Measurements from ENCODE around the gene ECPAS.
"Not testable (repeated sequence)": the region's sequence is repeated elsewhere in the genome, so short reads cannot be mapped to it uniquely, and the experiment has no call there.

The ECPAS gene

DNA sequence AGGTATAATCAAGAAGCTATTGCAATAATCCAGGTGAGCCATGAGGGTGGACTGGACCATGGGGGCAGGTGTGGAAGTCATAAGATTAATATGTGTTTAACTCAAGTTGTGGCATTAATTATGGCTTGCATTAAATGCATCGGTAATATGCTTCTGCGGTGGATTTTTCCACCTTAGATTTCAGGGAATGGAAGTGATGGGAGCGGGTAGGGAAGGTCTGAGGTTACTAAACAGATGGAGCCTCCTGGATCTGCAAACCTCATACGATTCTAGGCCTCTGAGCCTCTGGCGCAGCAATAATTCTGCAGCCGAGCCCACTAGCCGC, 40.5 kb upstream of the ECPAS start:
- Histone ChIP-seq H3K9me3 (ENCODE audit: insufficient read depth, low read length) (no peaks in the 10 kb centered on the region), H3K4me2 (ENCODE audit: low read depth, low read length, poor library complexity, severe bottlenecking) (peak overlapping the region; percentile 56), H3K36me3 (ENCODE audit: low read length) (no peaks in the 10 kb centered on the region), H3K9ac (ENCODE audit: low read length) (peak overlapping the region; percentile 53), H3F3A (ENCODE audit: insufficient read depth) (no peaks in the 10 kb centered on the region), H2AFZ (ENCODE audit: low read depth, low read length, severe bottlenecking) (peak overlapping the region; percentile 47), H3K79me2 (ENCODE audit: insufficient read depth, low read length) (no peaks in the 10 kb centered on the region), H3K27ac (ENCODE audit: low read depth, low read length) (no peak overlapping the region), H3K27me3 (ENCODE audit: low read length) (no peaks in the 10 kb centered on the region), H4K20me1 (ENCODE audit: low read depth, low read length) (no peaks in the 10 kb centered on the region), H3K9me2 (replicated peaks; ENCODE audit: insufficient read depth, low read length) (no peaks in the 10 kb centered on the region), H3K4me3 (ENCODE audit: insufficient read depth, low read length, poor library complexity, severe bottlenecking) (peak overlapping the region; percentile 57)
- TF ChIP-seq, protein P1, sequence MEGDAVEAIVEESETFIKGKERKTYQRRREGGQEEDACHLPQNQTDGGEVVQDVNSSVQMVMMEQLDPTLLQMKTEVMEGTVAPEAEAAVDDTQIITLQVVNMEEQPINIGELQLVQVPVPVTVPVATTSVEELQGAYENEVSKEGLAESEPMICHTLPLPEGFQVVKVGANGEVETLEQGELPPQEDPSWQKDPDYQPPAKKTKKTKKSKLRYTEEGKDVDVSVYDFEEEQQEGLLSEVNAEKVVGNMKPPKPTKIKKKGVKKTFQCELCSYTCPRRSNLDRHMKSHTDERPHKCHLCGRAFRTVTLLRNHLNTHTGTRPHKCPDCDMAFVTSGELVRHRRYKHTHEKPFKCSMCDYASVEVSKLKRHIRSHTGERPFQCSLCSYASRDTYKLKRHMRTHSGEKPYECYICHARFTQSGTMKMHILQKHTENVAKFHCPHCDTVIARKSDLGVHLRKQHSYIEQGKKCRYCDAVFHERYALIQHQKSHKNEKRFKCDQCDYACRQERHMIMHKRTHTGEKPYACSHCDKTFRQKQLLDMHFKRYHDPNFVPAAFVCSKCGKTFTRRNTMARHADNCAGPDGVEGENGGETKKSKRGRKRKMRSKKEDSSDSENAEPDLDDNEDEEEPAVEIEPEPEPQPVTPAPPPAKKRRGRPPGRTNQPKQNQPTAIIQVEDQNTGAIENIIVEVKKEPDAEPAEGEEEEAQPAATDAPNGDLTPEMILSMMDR (IDR thresholded peaks at IDR 0.05; ENCODE audit: insufficient read depth, low read length, poor library complexity, severe bottlenecking) = no peak
- TF ChIP-seq EZH2phosphoT487 (conservative IDR thresholded peaks at IDR 0.05; ENCODE audit: low read length) = no peak

DNA sequence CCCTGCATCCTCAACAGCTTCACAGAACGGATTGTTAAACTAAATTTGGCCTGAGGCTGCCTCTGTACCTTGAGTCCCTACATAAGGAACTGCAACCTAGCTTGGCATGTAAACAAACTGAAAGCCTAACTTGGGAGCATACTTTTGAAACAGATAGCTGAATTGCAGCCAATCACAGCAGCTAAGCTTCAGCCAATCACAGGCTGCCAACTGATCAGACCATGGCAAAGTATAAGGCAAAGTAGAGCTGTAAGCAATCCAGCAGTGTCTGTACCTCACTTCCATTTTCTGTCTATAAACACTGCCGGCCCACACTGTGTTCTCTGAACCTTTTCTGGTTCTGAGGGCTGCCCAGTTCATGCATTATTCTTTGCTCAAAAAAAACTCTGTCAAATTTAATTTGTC, 31.9 kb upstream of the ECPAS start:
- H3F3A ChIP-seq (ENCODE audit: insufficient read depth) = no peaks in the 10 kb centered on the region
- TF ChIP-seq EZH2phosphoT487 (conservative IDR thresholded peaks at IDR 0.05; ENCODE audit: low read length) = no peak
- TF ChIP-seq, protein P1 (IDR thresholded peaks at IDR 0.05; ENCODE audit: insufficient read depth, low read length, poor library complexity, severe bottlenecking) = no peak
- no peak overlapping the region for H3K9ac ChIP-seq (ENCODE audit: low read length)
- H3K79me2 ChIP-seq (ENCODE audit: insufficient read depth, low read length) = no peaks in the 10 kb centered on the region
- H3K9me2 ChIP-seq (replicated peaks; ENCODE audit: insufficient read depth, low read length) = no peaks in the 10 kb centered on the region
- H3K27ac ChIP-seq (ENCODE audit: low read depth, low read length) = no peak overlapping the region
- H3K9me3 ChIP-seq (ENCODE audit: insufficient read depth, low read length) = no peaks in the 10 kb centered on the region
- H3K4me2 ChIP-seq (ENCODE audit: low read depth, low read length, poor library complexity, severe bottlenecking) = no peak overlapping the region
- no peaks in the 10 kb centered on the region for H3K27me3 ChIP-seq (ENCODE audit: low read length)
- H3K4me3 ChIP-seq (ENCODE audit: insufficient read depth, low read length, poor library complexity, severe bottlenecking) = no peak overlapping the region
- peak overlapping the region; percentile 46 for H2AFZ ChIP-seq (ENCODE audit: low read depth, low read length, severe bottlenecking)
- no peaks in the 10 kb centered on the region for H4K20me1 ChIP-seq (ENCODE audit: low read depth, low read length)
- H3K36me3 ChIP-seq (ENCODE audit: low read length) = no peaks in the 10 kb centered on the region

- Histone ChIP-seq H3F3A (ENCODE audit: insufficient read depth) (no peaks in the 10 kb centered on the region), H3K9me2 (replicated peaks; ENCODE audit: insufficient read depth, low read length) (no peaks in the 10 kb centered on the region), H4K20me1 (ENCODE audit: low read depth, low read length) (no peaks in the 10 kb centered on the region), H3K9ac (ENCODE audit: low read length) (no peak overlapping the region), H3K4me2 (ENCODE audit: low read depth, low read length, poor library complexity, severe bottlenecking) (no peak overlapping the region), H3K9me3 (ENCODE audit: insufficient read depth, low read length) (no peaks in the 10 kb centered on the region), H3K79me2 (ENCODE audit: insufficient read depth, low read length) (no peaks in the 10 kb centered on the region), H2AFZ (ENCODE audit: low read depth, low read length, severe bottlenecking) (no peak overlapping the region), H3K27me3 (ENCODE audit: low read length) (no peaks in the 10 kb centered on the region), H3K27ac (ENCODE audit: low read depth, low read length) (no peak overlapping the region), H3K36me3 (ENCODE audit: low read length) (no peaks in the 10 kb centered on the region), H3K4me3 (ENCODE audit: insufficient read depth, low read length, poor library complexity, severe bottlenecking) (no peak overlapping the region)
- TF ChIP-seq, protein P1 (IDR thresholded peaks at IDR 0.05; ENCODE audit: insufficient read depth, low read length, poor library complexity, severe bottlenecking) = no peak
- TF ChIP-seq EZH2phosphoT487 (conservative IDR thresholded peaks at IDR 0.05; ENCODE audit: low read length) = no peak
These were observed 30.8 kb upstream of the ECPAS start for GRCh38 chr9:111514967-111515366.

GRCh38 chr9:111511581-111511980, 27.4 kb upstream of the ECPAS start:
- not testable (repeated sequence) for H3K9me2 ChIP-seq (replicated peaks; ENCODE audit: insufficient read depth, low read length); H4K20me1 ChIP-seq (ENCODE audit: low read depth, low read length); H3K79me2 ChIP-seq (ENCODE audit: insufficient read depth, low read length); H3K36me3 ChIP-seq (ENCODE audit: low read length); H3K27ac ChIP-seq (ENCODE audit: low read depth, low read length); H2AFZ ChIP-seq (ENCODE audit: low read depth, low read length, severe bottlenecking); H3K4me3 ChIP-seq (ENCODE audit: insufficient read depth, low read length, poor library complexity, severe bottlenecking); H3K9me3 ChIP-seq (ENCODE audit: insufficient read depth, low read length); H3F3A ChIP-seq (ENCODE audit: insufficient read depth); H3K4me2 ChIP-seq (ENCODE audit: low read depth, low read length, poor library complexity, severe bottlenecking); H3K27me3 ChIP-seq (ENCODE audit: low read length); H3K9ac ChIP-seq (ENCODE audit: low read length)

Data from SU-DHL-6 (cell line).